Activated CD8-positive, alpha-beta memory T cell treated with anti-CD3 and anti-CD28 coated beads, Interleukin-2, amount 50 U/mL, for 24 hours (primary cell): ENCODE measurements around the gene DKC1.

ENCODE experiments used
- DNase-seq: peaks from one replicate; pipeline ENCODE4 v3.0.0-alpha.2; 2020; ENCODE audit errors: extremely low read depth

DKC1 gene

DNA sequence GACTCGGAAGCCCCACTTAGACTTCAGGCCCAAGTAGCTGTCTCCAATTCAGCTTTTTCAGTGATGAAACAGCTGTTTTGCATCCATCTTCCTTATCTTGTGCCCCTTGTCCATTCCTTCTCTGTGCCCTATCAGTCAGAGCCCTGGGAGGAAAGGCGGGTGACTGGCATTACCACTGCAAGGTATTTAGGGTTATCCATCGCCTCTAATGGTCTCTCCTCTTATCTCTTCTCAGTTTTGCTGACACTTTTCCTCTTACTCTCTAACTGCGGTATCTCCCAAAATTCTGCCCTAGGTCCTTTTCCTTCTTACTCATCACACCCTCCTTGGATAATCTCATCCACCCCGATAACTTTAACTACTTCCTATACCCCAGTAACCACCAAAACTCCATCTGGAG is 25.5 kb upstream of the DKC1 start:
- no peak for DNase-seq

DNA sequence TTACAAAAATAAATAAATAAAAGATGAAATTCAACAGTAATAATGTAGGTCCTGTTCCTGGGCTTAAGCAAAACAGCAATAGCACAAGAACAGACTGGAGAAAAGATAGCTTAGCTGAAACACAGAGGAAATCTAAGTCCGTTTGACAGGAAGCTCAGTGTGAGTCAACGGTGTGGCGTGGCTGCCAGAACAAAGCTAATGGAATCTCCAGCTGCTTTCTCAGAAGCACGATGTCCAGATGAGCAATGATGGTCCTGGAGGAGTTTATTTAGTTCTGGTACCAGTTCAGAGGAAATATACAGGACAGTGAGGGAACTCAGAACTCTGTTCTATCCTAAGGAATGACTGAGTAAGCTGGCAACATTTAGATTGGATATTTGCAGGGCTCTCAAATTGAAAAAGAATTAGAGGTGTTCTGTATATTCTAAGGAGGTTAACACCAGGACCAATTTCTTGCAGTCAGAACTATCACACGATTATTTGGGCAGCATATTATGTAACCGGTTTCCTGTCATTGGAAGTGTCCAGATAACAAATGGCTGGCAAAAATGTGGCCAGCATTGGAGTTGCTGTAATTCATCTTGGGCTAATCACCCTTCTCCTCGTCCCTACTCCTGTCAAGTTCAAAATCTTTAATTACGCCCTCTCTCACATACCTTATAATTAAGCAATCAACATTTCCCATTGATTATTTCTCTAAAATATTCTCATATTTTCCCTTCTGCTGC is 24.5 kb upstream of the DKC1 start:
- DNase-seq = no peak

DNA sequence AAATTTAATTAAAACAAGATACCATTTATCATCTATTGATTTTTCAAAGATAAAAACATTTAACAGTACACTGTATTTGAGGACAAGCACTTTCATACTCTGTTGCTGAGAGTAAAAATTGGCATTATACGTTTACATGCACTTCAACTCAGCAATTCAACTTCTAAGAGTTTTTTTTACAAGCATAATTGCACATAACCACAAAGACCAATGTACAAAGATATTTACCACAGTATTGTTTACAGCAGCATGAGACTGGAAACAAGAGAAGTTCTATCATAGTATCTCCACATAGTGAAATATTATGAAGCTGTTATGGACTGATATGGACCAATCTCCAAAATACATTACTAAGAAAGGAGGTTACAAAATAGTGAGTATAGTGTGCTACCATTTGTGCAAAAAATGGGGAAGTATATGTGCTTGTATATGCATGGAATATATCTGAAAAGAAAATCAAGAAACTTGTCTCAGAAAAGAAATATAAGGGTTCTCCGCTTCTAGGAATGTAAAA is 22.7 kb upstream of the DKC1 start:
- DNase-seq = no peak

DNA sequence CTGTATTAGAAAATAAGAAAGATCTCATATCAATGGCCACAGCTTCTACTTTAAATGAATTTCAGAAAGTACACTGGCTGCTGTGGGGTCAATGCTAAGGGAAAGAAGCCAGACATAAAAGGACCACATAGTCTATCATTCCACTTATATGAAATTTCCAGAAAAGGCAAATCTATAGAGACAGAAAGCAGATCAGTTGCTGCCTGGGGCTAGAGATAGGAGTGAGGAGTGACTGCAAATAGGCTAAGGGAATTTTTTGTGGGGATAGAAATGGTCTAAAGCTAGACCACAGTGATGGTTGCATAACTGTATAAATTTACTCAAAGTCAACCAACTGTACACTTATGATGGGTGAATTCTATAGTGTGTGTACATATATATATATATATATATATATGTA is 20.1 kb upstream of the DKC1 start:
- no peak for DNase-seq

DNA sequence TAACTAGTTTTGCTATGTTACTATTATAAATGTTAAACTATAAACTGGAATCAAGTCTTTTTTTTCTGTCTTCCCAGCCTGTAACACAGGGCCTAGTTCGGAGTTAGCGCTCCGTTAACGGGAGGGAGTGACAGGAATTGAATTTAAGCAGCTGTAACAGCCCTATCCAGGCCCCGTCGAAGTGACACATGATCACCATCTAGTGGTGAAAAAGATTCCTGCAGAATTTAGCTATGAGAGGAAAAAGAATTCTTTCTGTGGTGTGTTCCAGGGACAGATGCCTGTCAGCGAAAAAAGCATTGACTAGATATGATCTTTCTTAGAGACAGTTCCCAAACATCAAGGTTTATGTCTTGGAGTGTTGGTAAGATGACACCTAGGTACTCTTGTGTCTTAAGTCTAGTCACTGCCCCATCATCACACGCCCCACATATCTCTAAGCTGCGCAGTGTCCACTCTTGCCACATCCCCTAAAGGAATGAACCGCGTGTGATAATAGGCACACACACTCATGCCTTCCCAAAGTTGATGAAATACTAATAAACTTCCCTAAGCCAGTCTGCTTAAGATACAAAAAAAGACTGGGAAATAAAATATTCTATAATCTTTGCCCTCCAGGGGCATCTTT is 13.8 kb upstream of the DKC1 start:
- DNase-seq = no peak

DNA sequence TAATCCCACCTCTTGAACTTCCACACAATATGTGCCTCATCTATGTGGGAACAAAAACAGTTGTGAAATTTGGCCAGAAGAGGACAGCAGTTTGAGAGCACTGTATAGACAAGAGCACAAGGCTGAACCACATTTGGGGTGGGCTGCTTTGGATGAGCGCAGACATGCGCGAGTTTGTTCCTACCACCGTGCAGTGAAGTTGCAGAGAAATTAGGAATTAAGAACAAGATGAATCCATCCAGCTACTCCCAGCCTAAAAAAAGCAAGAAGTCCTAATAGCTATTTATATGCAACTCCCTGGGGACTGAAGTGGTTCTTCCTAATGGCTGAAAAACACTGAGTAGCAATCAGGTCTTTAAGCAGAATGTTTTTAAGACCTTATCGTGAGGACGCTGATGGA is 12.8 kb upstream of the DKC1 start:
- DNase-seq = no peak

DNA sequence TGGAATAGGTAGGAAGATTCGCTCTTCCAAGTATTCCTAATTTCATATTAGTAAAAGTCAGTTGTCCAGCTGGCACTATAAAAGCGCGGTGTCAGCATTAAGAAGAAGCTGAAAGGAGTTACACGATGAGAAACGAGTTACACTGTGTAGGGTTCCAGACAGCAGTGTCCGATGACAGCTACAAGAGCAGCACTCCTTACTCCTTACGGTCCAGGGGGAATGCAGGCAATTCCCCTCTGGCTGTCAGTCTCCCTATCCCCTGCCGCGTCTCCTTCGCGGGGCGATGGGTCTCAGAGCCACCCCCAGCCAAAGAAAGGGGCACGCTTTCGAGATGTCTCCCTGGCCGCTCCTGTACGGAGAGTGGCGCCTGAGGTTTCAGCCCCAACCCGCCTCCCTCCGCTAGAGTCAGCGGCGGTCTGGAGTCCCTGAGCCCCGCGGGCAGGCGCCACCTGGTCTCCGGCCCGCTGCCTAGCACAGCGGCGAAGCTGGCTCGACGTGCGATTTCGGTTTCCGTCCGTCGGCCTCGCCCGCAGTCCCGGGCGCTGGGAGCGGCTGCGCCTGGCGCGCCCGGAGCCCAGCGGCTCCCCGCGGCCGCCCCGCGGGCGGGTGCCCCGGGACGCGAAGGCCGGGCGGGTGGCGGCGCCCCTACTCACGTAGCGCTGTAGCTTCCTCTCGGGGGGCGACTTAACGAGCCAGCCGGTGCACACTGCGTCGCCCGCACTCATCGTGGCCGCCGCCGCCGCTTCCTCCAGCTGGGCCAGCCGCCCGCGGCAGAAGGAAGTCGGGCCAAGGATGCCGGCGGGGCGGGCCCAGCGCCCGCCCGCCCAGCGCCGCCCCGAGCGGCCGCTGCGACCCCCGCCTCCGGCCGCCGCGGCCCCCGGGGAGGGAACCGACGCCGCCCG is 12.1 kb upstream of the DKC1 start, which contains the start of gene GAB3:
GAB3 (minus strand) TSS at position 777 of the 902 bp plus-strand sequence; CDS start at position 725, 52 bp downstream.
- no peak for DNase-seq

DNA sequence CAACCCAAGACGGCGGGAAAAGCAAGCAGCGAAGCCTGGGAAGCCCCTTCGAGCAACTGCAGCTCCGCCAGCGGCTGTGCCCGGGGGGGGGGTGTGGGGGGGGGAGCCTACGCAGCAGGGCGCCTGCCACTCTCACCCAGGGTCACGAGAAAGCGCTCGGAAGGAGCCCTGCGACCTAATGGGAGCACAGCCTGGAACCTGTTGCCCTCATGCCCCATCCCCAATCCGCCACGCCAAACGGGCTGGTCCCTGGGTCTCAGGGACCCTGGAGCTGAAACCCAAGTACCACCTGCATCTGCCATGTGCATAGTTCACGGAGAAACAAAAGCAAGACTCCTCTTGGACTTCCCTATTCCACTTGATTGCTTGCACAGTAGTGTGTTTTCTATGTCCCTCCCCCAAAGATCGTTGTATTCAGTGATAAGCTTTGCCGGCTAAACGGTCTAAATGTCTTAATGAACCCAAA is 11.4 kb upstream of the DKC1 start:
- no peak for DNase-seq

DNA sequence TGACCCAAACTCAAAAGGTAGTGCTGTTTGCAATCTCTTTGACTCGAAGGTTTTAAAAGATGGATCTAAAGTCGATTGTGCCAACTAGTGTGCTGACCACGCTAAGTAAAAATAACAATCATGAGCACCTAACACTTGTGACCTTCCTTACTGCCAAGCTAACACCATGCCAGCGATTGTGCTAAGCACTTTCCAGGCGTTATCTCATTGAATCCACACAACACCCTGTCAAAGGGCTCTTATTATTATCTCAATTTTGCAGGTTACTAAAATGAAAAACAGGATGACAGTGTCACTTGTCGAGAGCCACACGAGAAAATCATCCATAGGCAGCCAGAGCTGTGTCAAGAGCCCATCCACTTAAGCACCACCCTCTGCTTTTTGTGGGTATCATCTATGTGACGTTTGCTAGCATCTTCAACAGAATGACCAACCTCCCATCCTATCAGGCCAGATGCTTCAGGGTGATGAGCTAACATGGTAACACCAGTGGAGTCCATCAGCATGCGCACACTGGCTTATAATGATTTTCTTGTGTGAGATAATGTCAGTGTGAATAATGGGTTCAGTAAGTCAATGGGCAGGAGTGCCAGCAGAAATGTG is 10.9 kb upstream of the DKC1 start:
- DNase-seq = no peak

DNA sequence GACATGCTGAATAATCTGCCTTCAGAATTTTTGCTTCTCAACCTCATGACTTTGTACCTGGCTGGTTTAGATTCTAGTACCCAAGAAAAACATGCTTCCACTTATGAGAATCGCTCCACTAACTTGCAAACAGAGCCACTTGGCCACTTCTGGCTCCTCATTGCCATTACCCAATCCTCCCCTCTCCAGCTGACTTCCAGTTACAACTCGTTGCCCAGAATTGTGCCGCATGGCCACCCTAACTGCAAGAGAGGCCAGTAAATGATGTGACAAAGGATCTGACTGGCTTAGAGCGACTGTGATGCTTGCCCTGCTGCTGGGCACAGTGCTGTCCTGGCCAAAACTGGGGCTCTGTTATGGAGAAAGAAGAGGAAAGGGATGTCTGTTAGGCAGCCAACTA is 4.0 kb upstream of the DKC1 start:
- DNase-seq = no peak

DNA sequence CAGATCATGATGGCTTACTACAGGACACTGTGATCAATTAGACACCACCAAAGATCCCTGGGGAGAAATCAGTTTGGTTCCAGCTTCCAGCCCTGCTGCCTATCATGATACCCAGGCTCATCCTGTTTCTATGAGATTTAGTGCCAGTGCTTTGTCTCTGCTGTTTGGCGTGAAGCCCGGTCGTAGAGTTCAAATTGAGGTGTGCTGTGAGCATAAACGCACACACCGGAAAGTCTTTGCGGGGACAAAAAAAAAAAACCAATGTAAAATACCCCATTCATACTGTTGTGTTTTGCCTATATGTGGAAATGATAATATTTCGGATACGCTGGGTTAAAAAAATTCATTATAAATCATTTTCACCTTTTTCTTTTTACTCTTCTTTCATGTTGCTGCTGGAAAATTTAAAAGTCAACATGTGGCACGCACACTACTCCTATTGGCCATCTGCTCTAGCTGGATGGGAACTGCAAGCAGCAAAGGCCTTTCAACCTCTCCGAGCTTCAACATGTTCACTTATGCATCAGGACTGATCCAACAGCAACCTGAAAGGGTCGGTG is 607 bp upstream of the DKC1 start:
- DNase-seq = no peak

DNA sequence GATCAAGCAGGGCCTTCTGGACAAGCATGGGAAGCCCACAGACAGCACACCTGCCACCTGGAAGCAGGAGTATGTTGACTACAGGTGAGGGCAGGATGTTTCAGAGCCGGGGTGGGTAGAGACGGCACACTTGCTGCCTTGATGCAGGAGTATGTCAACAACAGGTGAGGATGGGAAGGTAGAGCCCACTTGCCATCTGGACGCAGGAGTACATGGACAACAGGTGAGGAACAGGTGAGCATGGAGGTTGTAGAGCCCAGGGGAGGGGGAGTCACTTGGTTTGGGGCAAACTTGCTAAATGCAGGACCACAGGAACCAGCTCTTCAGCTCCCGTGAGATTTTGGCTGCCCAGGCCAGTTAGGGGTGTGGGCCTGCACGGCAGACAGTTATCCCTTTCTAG is 12.0 kb downstream of the DKC1 start:
- DNase-seq = no peak

DNA sequence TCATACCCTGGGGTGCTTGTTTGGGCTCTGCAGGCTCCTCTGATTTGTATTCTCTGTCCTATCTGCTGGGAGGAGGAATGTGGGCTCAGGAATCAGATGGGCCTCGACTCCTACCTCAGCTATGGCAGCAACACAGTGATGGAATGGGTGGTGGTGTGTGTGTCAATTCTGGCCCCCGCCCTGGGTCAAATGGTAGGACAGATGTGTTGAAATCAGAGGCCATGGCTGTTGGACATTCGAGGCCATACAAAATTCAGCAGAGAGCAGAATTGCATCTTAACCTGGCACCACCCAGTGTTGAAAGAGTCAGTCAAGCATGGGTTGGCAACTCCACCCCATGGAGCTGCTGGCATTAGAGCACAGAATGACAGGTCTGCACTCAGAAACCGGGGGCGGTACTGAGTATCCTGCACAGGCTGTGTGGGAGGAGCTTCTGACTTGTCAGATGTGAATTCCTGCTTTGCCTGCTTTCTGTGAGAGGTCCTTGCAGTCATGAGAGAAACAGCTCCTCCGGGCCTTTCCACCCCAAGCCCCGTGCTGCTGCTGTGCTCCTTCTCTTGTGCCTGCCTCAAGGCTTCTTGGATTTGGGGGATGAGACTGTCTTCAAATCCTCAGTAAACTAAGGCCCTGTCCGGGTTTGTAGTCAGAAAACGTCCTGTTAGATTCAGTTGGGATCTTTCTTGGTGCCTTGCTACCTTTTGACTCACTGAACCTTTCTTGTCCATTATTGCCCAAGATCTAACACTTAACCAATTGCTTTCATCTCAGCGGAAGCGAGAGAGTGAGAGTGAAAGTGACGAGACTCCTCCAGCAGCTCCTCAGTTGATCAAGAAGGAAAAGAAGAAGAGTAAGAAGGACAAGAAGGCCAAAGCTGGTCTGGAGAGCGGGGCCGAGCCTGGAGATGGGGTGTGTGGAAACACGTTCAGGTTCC is 13.0 kb downstream of the DKC1 start:
- no peak for DNase-seq

DNA sequence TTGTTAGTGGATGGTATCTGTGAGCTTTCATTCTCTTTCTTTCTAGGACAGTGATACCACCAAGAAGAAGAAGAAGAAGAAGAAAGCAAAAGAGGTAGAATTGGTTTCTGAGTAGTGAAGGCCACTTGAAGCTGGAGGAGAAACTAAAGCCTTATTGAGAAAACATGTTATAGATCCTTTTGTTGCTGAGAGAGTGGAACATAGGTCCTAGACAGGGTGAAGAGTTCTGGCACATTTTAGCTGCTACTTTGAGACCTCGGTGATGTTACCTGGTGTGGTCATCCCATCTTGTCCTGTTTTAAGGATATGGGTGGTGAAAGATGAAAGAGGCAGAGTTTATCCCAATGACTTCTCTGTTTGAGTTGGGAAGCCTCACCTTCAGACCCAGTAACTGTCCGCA is 14.1 kb downstream of the DKC1 start:
- no peak for DNase-seq

DNA sequence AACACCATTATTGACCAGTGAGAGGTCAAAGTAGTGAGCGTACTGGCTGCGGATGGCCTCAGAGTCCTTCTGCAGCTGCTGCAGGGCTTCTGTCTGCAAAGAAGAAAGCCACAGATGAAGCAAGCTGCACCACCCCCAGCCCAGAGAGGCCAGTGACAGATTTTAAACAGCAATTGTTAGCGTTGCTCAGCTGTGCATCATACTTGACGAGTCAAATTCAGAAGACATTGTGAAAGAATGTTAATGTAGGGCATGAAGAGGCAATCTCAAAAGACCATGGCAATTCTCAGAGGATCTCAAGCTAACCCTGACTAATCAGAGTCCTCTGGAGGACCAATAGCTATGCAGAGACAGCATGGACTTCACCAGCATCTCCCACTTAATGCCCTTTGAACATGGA is 16.6 kb downstream of the DKC1 start:
- DNase-seq = no peak

DNA sequence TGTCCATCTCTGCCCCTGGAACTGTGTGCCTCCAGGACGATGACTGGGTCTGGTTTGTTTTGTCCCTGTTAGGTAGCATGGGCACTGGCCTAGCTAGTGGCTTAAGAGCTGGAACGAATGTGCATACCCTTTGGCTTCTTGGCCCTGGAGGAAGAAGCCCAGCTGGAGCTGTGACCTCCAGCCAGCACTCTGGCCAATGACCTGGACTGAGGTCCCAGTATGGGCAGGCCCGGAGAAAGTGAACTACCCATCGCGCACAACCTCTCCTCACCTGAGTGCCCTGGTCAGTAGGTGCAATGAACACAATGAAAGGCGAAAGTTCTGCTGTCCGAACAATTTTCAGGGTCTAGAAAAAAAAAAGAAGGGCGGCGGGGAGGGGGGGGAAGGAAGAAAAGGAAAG is 18.3 kb downstream of the DKC1 start:
- DNase-seq = no peak

DNA sequence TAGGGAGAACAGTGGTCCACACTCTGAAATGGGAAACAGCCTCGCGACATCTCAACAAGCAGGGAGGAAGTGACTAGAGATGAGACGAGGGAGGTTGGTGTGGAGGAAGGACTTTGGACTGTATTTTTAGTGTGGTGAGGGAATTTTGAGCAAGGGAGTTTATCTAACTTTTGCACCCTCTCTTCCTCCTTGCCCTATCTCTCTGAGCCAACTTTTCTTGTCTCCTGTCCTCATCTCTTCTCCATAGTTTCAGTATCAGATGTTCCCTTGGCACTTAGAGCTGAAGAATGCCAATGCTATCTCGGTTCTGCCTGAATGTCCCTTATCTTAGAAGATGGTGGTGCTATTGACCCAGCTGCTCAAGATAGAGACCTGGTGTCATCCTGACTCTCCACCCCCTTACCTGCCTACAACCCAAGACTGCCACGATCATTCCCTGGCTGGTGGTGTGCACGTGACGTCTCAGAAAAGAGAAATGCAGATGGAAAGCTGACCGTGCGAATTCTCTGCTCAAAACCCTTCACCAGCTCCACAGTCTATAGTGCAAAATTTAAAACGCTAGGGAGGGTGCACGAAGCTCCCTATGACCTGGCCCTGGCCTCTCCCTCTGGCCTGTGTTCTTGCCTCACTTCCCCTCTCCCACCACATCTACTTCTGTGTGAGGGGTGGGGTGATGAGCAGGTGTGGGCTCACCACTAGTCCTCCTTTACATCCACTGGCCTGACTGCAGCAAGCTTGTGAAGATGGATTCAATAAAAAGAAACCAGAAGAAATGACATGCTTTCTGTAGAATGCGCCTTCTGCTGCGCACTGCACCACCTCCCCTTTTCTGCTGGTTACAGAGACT is 21.7 kb downstream of the DKC1 start:
- no peak for DNase-seq

DNA sequence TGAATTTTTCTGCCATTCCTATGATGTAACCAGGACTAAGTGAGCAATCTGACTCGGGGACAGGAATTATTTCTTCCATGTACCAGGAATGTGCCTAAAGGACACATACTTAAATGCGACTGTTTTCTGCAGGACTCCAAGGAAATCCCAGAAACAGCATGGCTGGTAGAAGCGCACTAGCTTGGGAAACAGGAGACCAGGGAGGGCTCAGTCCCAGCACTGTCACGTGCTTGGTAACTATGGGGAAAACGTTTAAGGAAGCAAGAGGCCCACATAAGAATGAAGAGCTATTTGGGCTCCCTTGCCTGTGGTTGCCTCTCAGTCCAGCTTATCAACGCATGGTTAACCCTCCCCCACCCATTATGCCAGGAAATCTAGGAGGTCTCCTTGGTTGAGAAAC is 23.1 kb downstream of the DKC1 start:
- no peak for DNase-seq

DNA sequence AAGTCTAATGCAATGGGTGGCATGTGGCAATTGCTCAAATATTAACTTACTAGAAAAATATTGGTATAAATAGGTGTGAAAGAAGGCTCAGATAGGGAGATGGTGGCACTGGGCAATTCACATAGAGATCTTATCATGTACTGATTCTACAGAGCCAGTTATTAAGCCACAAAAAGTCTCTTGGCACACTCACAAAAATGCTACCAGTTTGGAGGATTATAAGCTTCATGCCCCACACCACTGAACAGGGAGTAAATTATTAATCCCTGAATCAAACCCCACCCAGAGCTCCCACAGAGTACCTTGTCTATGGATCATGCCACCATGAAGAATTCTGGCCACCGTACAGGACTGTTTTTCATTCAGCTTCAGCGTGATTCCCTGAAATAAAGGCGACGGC is 28.8 kb downstream of the DKC1 start:
- DNase-seq = no peak

DNA sequence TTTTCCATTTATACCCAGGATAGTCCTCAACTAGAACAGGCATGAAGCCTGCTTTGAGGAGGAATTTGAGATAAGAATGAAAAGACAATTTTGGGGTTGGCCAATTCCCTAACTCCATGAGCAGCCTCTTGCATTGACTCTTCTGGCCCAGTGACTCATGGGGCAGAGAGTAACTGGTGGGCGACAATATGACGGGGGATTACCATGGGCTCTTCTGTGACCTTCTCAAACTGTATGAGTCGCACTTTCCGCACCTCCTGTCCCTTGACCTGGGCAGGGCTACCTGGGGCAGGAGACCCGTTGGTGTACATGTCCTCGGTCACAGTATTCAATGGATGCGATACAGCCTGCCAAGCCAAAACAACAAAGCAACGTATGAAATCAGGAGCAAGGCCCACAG is 29.3 kb downstream of the DKC1 start:
- no peak for DNase-seq
